Stimulated activated CD4-positive, alpha-beta T cell treated with anti-CD3 and anti-CD28 coated beads, TNF-alpha, amount 100 ng/mL, for 1 hour (primary cell): ENCODE measurements around the gene BTBD7.
"Not testable (repeated sequence)": the region's sequence is repeated elsewhere in the genome, so short reads cannot be mapped to it uniquely, and the experiment has no call there.

Source experiments
- DNase-seq, 3 donors: peaks; one replicate each; pipeline ENCODE4 v3.0.0-alpha.2; 2020; ENCODE audit warnings: low read depth in 3 of 3, low spot score in 1 of 3

BTBD7 gene

DNA sequence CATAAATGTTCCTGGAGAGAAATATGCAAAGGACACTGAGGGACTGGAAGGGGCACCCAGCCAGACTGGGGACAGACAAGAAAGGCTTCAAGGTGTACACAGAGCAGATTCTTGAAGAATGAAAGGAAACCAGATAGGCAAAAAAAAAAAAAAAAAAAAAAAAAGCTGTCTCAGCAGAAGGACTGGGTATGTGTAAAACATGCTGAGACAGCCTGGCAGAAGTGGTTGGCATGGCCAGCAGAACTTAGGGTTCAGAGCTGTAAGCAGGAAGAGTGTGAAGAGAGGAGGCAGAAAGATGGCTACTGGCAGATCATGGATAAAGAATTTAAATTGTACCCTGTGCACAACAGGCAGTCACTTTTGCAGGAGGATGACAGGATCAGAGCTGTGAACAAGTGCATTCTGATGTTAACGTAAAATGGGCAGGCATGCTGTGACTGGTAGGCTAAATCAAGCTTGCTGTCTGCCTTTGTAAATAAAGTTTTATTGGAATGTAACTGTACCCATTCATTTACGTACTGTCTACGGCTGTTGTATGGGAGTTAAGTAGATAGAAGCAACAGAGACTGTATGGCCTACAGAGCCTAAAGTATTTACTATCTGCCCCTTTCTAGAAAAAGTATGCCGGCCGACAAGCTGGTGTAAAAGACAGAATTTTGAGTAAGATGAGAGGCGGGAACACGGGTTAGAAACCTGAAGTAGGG is 83.6 kb downstream of the BTBD7 start:
- no peak for DNase-seq

DNA sequence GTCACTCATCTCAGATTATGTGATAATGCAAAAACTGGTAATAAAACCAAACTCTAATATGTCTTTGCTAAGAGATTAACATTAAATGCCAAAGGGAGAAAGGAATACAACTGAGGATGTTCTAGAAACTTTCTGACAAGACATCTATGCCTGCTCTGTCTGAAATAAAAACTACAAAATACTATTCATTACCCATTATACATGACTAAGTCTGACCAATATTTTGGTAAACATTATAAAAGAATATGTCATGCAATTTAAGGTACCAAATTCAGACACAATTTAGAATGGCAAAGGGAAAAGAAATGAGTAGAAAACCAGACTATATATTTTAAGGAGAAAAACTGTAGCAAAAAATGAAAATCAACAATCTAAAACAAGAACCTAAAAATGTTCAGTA is 86.3 kb downstream of the BTBD7 start:
- DNase-seq = no peak

DNA sequence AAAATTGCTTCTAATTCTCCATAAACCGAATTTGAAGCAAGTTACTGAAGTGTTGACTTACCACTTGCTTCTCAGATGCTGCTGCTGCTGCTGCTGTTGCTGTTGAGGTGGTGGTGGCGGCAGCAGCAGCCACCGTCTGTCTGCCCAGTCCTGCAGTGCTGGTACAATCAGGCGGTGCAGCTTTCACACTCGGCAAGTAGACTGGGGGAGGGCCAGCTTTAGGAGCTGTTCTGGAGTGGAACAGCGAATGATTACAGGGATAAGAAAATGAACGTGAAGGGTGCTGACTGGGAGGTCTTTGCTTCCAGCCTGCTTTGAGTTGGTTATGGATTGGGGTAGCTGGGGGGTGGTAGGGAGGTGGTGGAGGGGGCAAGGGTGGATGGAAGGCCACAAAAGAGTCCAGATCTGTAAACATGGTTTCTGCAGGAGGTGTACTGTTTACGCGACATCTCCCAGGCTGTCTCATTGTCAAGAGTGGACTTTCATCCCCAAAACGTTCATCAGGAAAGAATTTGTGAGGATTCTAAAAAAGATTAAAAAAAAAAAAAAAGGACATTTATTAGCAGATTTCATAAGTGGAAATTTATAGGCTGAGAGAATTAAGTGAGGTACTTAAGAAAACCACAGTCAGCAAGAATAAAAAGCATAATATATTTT is 86.9 kb downstream of the BTBD7 start:
- DNase-seq = no peak

DNA sequence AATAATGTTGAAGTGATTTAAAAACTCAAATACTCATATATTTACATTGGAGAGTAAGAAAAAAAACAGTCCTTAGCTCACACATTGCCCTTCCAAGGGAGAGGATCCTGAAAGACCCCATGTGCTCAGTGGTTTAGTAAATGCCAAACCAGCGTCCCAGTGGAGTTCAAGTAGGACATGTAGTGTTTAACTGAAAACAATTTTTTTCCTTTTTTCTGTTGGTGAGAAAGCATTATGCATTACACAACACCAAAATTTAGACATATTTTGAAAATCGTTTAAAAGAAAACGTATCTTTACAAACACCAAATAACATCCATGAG is 92.2 kb downstream of the BTBD7 start:
- DNase-seq = no peak

DNA sequence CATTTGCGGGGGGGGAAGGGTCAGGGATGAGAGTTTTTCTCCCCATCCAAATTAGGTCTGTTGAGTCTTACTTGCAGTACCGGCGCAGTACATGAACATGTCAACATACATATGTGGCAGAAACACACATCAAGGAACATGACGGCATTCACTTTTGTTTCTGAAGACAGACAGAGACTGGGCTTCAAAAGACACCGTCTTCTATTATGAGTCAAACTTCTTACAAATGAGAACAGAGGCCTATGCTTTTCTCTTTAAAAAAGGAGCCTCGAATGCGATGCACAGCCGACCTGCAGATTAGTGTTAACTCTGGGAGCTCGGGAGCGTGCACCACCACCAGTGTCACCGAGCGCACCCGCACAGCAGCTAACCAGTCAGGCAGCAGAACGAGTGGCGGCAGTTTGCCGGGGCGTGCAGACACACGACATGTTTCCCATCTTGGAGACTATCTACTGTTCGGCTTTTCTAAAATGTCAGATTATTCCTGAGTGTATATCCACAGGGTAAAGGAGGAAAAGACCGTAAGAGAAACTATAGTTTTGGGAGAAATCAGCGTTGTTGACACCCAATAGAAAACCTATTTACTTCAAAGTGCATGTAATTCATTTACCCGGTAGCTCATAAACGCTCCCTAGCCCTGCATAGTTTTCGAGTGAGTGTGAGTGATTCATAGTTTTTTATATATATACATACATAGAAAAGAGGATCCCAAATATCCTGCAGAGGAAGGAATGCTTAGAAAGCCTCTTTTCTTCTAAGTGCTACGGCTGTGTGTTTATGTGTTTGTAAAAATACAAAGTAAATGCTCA is 92.8 kb downstream of the BTBD7 start:
- no peak for DNase-seq

DNA sequence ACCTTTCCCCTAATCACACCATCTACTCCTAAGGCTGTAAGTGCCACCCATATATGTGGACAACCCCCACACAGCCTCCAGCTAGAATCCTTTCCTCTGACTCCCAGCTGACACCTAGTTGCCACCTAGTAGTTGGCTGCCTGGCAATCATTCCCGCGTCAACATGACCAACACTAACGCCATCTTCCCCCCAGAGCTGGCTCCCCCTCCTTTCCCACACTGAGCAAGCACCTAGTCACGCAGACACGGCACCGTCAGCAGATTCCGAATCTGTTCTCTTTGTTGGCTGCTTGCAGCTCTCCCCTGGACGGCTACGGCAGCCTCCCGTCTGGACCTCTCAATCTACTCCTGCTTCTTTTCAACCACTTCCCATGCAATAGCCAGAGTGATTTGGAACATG is 98.0 kb downstream of the BTBD7 start:
- DNase-seq = no peak

DNA sequence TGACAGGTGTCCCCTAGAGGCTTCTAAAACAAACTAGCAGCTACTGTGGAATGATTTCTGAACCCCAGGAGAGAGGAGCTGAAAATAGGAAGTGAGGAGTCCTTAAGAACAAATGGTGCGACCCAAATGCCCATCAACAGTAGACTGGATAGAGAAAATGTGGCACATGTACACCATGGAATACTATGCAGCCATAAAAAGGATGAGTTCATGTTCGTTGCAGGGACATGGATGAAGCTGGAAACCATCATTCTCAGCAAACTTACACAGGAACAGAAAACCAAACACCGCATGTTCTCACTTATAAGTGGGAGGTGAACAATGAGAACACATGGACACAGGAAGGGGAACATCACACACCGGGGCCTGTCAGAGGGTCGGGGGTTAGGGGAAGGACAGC is 99.8 kb downstream of the BTBD7 start:
- not testable (repeated sequence) for DNase-seq

DNA sequence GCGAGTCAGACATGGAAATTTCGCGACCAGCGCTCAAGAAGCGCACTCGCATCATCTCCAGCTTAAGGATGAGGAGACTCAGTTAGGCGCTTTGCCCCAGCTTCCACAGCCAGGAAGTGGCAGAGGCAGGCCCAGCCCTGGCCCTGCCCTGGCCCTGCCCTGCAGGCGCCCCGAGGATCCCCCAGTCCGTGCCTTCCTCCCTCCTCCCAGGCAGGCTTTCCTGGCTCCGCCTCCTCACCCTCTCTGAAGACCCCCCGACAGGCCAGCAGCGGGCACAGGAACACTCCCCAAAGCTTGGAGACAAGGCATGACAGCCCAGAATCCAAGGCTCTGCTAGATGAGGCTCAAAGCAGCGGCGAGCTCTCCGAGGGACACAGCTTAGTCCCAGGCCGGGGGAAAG is 100.7 kb downstream of the BTBD7 start:
- DNase-seq = no peak

DNA sequence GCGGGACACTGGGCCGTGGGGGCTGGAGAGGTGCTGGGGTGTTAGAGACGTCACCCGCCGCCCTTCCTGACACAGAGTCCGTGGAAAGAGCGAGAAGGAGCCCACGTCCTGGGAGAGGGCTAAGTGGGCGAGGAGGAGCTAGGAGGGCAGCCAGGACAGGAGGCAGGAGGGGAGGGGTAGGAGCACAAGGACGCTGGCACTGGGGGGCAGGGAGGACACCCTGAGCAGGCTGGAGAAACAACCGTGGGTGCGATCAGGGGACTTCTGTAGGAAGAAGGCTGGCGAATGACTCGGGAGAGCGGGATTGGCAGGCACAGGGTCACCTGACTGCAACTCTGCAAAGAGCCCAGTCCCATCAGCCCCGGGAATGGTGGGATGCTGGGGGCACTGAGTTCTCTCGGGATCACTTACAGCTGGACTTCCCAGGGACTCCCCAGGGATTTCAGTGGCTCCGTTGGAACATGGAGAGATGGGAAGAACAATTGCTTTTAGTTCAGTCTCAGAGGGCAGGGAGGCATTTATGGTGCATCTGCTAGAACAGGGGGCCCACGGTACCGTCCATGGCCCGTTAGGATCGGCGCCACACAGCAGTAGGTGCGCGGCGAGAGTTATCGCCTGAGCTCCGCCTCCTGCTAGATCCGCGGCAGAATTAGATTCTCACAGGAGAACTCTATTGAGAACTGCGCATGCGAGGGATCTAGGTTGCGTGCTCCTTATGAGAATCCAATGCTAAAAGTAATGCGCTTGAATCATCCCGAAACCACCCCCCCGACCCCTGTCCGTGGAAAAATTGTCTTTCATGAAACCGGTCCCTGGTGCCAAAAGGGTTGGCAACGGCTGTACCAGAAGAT is 101.5 kb downstream of the BTBD7 start:
- no peak for DNase-seq

DNA sequence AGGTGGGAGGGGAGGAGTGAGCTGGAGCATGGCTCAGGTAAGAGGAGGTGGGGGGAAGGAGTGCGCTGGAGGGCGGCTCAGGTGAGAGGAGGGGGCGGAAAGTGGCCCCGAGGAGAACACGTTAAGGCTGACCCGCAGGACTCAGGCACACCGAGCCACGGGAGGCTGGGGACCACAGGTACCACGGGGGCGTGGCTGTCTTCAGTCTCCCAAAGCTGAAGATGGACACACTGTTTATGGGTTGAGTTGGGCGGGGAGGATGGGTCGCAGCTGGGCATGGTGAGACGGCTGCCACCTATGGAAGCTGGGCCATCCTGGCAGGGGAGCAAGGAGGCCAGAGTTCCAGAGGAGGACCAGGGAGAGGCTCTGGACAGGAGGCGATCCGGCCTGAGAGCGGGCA is 102.3 kb downstream of the BTBD7 start:
- no peak for DNase-seq

DNA sequence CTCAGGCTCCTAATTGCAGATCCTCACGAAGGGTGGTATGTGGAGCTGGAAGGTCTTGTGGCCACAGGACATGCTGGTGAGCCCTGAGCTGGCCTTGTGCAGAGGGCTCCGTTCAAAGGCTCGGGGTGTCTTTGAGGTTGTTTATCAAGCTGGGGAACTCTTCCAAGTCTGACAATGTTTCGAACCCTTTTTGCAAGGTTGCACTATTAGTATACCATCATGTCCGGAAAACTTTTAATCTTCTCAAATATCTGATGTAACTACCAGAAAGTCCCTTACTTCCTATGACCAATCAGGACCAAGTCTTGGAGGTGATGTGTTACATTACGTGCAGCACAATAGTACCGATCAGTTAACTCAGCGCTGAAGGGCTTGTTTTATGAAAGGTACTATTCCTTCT is 104.3 kb downstream of the BTBD7 start:
- DNase-seq = no peak

DNA sequence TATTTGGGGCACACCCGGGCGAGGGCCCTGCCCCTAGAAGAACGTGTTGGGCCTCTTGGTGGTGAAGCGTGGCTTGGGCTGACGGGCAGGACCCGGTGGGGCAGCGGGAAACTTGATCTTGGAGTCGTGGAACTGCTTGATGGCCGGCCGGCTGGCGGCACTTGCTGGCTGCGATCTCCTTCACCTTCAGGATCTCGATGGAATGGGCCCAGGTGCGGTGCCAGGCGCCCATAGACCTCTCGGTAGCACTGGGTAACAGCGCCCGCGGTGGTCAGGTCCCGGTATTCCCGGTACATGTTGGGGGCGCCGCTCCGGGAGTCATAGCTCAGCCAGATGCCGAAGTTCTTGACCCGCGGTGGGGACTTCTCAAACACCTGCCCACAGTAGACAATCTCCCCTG is 109.3 kb downstream of the BTBD7 start:
- DNase-seq = no peak

DNA sequence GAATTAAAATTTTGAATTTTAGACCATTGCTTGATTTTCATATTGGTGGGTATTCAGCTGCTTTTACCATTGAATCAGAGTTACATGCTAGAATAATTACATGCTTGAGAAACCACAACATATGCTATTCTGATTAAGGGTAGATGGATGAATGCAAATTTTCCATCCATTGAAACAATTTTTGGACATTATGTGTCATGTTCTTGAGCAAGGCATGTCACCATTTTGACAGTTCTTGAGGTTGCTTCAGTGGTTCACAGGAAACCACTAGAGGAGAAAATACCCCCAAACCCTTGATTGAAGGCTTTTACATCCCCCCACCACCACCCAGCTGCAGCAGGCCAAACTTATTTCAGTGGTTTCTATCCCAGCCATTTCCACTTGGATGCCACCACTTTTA is 112.3 kb downstream of the BTBD7 start:
- no peak for DNase-seq

DNA sequence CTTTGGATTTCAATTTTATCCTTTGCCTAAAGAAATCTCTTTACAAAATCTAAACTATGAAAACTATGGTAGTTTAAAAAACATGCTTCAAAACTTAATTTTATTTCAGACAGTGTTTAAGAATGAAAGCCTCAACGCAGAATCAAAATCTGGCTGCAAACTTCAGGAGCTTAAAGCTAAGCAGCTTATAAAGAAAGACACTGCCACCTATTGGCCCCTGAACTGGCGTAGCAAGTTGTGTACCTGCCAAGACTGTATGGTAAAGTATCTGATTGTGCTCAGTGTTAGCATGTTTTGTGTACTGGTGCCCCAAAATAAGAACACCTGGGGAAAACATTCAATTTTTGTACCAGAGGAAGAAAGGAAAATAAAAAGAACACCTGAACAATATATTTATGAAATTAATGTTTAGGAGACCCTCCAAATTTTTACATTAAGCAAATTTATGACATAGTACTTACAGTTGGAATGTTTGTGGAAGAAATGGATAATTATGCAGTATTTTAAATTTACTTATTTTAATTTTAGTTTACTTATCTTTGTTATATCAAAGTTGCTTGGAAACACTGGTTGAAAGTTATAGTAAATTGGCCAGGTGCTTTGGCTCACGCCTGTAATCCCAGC is 113.6 kb downstream of the BTBD7 start:
- no peak for DNase-seq

DNA sequence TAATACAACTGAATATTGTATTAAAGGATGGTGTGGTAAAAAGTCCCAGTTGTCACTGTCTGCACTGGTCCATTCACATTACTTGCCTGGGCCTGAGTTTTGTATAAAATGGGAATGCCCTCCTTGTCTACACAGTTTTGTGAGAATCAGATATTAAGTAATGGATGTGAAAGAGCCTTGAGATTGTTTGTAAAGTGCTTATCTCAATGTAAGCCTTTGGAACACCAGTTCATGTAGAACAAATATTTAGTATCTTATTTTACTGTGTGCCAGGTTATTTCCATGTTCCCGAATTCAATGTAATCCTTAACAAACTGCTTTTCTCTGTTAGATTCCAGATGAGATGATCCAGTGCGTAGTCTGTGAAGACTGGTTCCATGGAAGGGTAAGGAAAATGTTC is 118.2 kb downstream of the BTBD7 start:
- DNase-seq = no peak

DNA sequence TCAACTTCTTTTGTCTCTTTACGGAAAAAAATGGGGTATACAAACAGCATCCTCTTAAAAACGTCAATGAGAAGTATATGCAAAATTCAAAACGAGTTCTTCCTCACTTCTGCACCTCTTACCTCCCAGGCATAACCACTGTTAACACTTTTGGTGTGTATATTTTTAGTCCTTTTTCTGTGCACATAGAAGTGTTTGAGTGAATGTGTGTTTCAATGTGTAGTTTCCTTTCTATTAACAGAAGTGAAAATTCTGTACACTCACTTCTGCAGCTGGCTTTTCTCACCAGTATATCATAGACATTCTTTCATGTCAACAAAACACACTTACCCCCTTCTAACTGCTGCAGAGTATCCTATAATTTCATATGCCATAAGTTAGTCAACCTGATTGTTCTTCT is 120.4 kb downstream of the BTBD7 start:
- DNase-seq = no peak

DNA sequence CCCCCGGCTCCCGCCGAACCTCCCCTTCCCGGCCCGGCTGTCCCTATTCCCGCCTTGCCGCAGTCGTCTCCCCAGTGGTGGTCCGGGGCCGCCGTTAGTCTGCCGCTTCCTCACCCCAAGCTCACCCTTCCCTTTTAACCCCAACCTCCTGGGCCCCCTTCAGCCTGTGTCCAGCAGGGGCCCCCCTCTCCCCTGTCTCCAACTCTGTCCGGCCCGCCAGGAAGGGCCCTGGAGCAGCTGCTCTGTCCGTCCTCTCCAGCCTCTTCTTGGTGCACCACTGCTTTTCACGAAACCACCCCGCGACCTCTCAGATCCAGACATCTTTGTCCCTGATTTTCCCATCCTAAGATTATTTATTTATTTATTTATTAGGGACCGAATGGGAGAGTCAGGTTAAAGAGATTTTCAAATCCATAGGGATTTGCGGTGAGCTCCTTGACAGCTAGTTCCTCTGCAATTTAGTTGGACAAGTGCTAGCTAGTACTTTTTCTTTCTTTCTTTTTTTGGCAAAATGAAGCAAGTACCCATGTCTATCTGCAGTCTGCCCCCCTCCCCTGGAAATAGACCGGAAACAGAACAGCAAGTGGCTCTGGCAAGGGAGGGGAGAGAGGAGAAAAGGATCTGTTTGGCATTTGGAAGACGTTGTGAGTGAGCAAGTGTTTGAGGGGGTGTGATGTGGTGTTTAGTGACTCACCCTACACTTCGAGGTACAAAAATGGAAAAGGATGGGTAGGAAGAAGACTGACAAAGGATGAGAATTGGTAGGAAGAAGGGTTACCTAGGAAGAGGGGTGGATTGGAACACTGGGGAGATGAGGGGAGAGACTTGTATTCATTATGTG is 125.1 kb downstream of the BTBD7 start:
- DNase-seq = no peak

DNA sequence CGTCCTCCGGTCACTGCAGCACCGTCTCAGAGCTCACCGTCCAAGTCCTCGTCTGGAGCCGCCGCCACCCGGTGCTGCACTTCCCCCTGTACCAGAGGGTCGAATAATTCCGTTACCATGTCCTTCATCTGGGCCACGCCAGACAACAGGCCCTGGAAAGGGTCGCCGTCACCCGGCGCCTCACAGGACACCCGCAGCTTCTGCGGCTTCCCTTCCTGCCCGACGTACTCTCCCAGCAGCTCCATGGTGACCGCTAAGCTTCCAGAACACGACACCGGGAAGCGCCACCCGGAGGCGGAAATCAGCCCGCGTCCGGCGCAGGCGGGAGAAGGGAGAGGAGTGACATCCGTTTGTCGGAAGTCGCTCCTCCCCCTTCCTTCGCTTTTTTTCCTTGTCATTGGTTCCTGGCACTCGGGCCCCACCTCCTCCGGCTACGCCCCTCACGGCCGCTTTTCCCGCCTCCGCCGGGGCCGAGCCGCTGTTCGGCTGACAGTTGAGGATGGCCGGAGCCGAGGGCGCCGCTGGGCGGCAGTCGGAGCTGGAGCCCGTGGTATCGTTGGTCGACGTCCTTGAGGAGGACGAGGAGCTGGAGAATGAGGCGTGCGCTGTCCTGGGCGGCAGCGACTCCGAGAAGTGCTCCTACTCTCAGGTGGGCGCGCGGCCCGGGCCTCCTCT is 125.9 kb downstream of the BTBD7 start, which contains the start of the genes GON7 and UBR7:
Gene GON7 (minus strand): TSS at position 273 of the 675 bp plus-strand sequence. CDS start 28 bp downstream, at position 245.
Gene UBR7 (plus strand): TSS at position 464 of the 675 bp plus-strand sequence. CDS start 36 bp downstream, at position 500.
- DNase-seq = peak; percentile 57 to 76 (median 67)

DNA sequence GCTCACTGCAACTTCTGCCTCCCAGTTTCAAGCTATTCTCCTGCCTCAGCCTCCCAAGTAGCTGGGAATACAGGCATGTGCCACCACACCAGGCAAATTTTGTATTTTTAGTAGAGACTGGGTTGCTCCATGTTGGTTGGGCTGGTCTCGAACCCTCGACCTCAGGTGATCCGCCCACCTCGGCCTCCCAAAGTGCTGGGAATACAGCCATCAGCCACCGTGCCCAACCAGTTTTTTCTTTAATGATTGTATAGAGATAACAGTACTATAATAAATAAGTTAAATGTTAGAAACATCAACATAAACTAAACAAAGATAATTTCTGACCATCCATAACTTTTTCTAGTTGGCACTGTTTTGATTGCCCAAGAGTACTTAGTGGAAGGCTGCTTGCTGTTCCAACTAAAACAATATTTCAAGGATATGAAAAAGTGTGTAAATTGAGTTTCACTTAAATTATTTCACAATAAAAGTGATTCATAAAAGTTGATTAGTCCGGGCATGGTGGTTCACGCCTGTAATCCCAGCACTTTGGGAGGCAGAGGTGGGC is 131.6 kb downstream of the BTBD7 start:
- DNase-seq = no peak
